Transverse colon (tissue), 4 donors: ENCODE measurements around the gene TLR4. TPM values are rescaled to one million over a fixed set of nuclear protein-coding genes. Genes with fewer than 3 reads are reported as not detected.

Experiments
- DNase-seq: peaks from one replicate; pipeline ENCODE4 v3.0.0-alpha.2; 2019
- H3K27ac ChIP-seq, 4 donors: fragments of 200-600 bp; sonication (generic); 2 replicates each; pipeline ENCODE4 v1.5.1; 2016 to 2018; ENCODE audit warnings: inconsistent platforms in 4 of 4
- H3K27me3 ChIP-seq: fragments of 200-600 bp; sonication (generic); 2 replicates; pipeline ENCODE4 v1.5.1; 2017; ENCODE audit warnings: inconsistent platforms
- H3K36me3 ChIP-seq, 4 donors: fragments of 200-600 bp; sonication (generic); 2 replicates each; pipeline ENCODE4 v1.5.1; 2017 to 2019; ENCODE audit warnings: inconsistent platforms in 4 of 4
- H3K4me1 ChIP-seq, 4 donors: fragments of 200-600 bp; sonication (generic); 2 replicates each; pipeline ENCODE4 v1.5.1; 2017 to 2020; ENCODE audit warnings: inconsistent platforms in 4 of 4
- H3K4me3 ChIP-seq, 4 donors: fragments of 200-600 bp; sonication (generic); 1 replicate in 1 of 4; 2 replicates in 3 of 4; pipeline versions ENCODE4 v1.5.1 to v1.6.1; 2017 to 2019; ENCODE audit warnings: inconsistent platforms in 4 of 4
- H3K9me3 ChIP-seq, 2 donors: fragments of 200-600 bp; sonication (generic); 2 replicates each; pipeline ENCODE4 v1.5.1; 2017 to 2019; ENCODE audit warnings: inconsistent platforms in 2 of 2
- EP300 ChIP-seq: sonication (generic); formaldehyde crosslinking; IDR thresholded peaks from one replicate; pipeline ENCODE4 v1.6.1; 2017; ENCODE audit warnings: antibody characterized with exemption, low read depth
- POLR2A ChIP-seq: fragments of 450-650 bp; IDR thresholded peaks from one replicate; pipeline ENCODE4 v1.6.1; 2016; ENCODE audit warnings: antibody characterized with exemption, mild to moderate bottlenecking, moderate library complexity
- POLR2AphosphoS5 ChIP-seq, 3 donors: sonication (generic); formaldehyde crosslinking; IDR thresholded peaks; one replicate each; pipeline ENCODE4 v1.6.1; 2016; ENCODE audit warnings: antibody characterized with exemption in 3 of 3
- WGBS, 2 donors: methylation state at CpG; one replicate each; pipeline ENCODE4 v1.1.5; 2018; ENCODE audit warnings: low coverage in 1 of 2; 5-methylcytosine and 5-hydroxymethylcytosine counted together
- in situ Hi-C, 4 donors: fragments of 200-750 bp; cut with MboI; loops; one replicate each; pipeline versions ENCODE4 v1.15.0 to v1.15.1; 2017; ENCODE audit warnings: low sequenced_read_pairs in 3 of 4, low pct_ligation_motif_present in 1 of 4, low pct_unique_long_range_greater_than_20kb in 1 of 4
- intact Hi-C: fragments of 100-400 bp; cut with DNase I; formaldehyde crosslinking; loops from one replicate; pipeline ENCODE4 v1.15.1; 2023; ENCODE audit warnings: low total_unique reads
- total RNA-seq, 4 donors: library from RNA; depleted of rRNA; stranded (reverse); fragments of >200 nt; gene quantifications; one replicate each; pipeline ENCODE4 v1.1.0, GENCODE V29; 2016
- TF ChIP-seq, protein P1 (sequence below), 5 experiments: fragments of 200-600 bp in 3 of 5; fragments of 450-650 bp in 2 of 5; sonication (generic) in 3 of 5; IDR thresholded peaks; 1 replicate in 2 of 5; 2 replicates in 3 of 5; pipeline ENCODE4 v1.5.1; 2016 to 2017; ENCODE audit warnings: antibody characterized with exemption in 5 of 5, inconsistent platforms in 3 of 5, mild to moderate bottlenecking in 2 of 5, moderate library complexity in 1 of 5

Gene TLR4
- total RNA-seq, 4 donors from 2014 or later: 2.2 to 12.4 (median 6.5) TPM

DNA sequence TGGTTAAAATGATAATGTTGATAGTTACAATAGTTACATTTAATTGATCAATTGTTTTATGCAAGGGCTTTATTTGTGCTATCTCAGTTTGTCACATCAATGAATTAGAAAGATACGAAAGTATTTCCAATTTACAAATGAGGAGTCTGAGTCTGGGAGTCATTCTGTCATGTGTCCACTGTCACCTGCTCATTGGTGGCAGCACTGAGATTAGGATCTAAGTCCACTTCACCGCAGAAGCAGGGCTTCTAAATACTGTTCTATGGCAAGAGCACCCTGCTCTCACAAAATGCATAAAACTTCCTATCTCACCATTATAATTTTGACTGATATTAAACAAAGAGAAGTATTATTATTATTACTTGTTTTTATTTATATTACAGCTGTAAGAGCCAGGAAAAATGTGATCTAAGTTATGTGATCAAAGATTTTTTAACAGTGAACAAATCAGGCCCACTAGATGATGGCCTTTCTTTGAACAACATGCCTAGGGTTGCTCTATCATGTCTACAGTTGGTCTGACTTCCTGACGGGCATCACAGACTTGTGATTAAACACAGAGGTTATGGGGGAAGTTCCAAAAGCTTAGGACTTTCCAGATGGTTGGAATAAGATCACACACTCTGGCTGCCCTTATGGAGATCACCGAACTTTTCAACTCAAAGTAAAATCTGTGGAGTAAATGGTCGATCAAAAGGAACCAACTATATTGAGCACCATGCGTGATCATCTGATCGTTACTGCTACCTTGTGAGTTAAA, 15.1 kb downstream of the TLR4 start:
- Histone ChIP-seq H3K9me3 (no peaks in the 10 kb centered on the region), H3K4me3 (no peak overlapping the region), H3K4me1 (peaks cover 0 to 56% (median 17%) of the 10 kb centered on the region in 4 donors), H3K27ac (no peak overlapping the region), H3K27me3 (no peaks in the 10 kb centered on the region), H3K36me3 (no peaks in the 10 kb centered on the region)
- TF ChIP-seq, protein P1, sequence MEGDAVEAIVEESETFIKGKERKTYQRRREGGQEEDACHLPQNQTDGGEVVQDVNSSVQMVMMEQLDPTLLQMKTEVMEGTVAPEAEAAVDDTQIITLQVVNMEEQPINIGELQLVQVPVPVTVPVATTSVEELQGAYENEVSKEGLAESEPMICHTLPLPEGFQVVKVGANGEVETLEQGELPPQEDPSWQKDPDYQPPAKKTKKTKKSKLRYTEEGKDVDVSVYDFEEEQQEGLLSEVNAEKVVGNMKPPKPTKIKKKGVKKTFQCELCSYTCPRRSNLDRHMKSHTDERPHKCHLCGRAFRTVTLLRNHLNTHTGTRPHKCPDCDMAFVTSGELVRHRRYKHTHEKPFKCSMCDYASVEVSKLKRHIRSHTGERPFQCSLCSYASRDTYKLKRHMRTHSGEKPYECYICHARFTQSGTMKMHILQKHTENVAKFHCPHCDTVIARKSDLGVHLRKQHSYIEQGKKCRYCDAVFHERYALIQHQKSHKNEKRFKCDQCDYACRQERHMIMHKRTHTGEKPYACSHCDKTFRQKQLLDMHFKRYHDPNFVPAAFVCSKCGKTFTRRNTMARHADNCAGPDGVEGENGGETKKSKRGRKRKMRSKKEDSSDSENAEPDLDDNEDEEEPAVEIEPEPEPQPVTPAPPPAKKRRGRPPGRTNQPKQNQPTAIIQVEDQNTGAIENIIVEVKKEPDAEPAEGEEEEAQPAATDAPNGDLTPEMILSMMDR (IDR thresholded peaks at IDR 0.05): no peak
- TF ChIP-seq POLR2AphosphoS5 (IDR thresholded peaks at IDR 0.05): no peak
- DNase-seq: no peak
- 85 to 89% methylated on average over 7 of the region's 7 CpGs for WGBS, 2 donors
- in situ Hi-C loops (no loop called here), intact Hi-C loops (no loop called here)

DNA sequence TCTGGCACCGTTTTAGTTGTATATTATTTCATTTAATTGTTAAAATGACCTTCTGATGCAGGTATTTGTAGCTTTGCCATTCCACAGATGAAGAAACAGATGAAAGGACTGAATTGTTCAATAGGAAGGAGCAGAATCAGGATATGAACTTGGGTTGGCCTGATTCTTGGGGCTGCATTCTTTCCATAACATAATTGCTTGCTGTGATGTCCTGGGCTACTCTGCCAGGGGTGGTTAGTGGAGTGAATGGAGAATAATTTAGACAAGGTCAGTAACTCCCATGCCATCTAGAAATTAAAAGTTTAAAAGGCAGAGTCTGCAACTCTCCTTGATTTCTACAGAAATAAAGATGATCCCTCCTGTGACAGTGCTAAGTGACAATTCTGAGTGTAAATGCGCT, 15.9 kb downstream of the TLR4 start:
- DNase-seq: no peak
- H3K9me3 ChIP-seq: no peaks in the 10 kb centered on the region

DNA sequence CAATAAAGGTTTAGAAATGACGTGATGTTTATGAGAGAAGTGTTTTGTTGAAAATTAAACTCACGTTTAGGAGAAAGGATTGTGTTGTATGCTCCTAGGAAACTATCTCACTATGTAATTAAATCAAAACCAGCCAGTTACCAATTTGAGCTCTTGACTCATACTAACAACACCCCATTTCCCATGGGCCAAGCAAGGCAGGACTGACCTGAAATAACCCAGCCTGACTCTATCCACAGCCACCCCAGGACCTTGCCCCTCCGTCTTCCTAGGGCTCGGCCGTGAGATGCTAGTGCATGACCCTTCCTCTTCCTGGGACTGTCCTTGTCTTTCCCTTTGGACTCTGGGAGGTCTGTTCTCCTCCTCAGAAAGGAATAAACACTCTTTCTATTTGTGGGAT, 16.4 kb downstream of the TLR4 start:
- 29 to 35% methylated on average over 5 of the region's 5 CpGs for WGBS, 2 donors
- DNase-seq: peak; percentile 34
- no peaks in the 10 kb centered on the region for H3K36me3 ChIP-seq
- no peaks in the 10 kb centered on the region for H3K27me3 ChIP-seq
- H3K9me3 ChIP-seq: no peaks in the 10 kb centered on the region
- no peak overlapping the region for H3K4me3 ChIP-seq
- H3K27ac ChIP-seq: peak overlapping the region in 2 of 4 donors; percentile 10 to 19
- no peak for TF ChIP-seq POLR2A
- no peak for TF ChIP-seq EP300
- TF ChIP-seq, protein P1 (IDR thresholded peaks at IDR 0.05): no peak
- no peak for TF ChIP-seq POLR2AphosphoS5 (IDR thresholded peaks at IDR 0.05)
- H3K4me1 ChIP-seq: peaks cover 0 to 58% (median 13%) of the 10 kb centered on the region in 4 donors
- intact Hi-C loops (no loop called here), in situ Hi-C loops (no loop called here)

More for the DNA sequence above, 15.9 kb downstream of the TLR4 start:
- no peaks in the 10 kb centered on the region for H3K27me3 ChIP-seq
- peaks cover 0 to 56% (median 14%) of the 10 kb centered on the region in 4 donors for H3K4me1 ChIP-seq
- in situ Hi-C loops: no loop called here
- TF ChIP-seq POLR2A (no peak), POLR2AphosphoS5 (IDR thresholded peaks at IDR 0.05) (no peak)
- TF ChIP-seq, protein P1 (IDR thresholded peaks at IDR 0.05): no peak
- no peaks in the 10 kb centered on the region for H3K36me3 ChIP-seq
- H3K4me3 ChIP-seq: no peak overlapping the region
- WGBS, 2 donors: 78 to 86% methylated on average over 2 of the region's 2 CpGs
- H3K27ac ChIP-seq: peak overlapping the region in 1 of 4 donors; percentile 19
- intact Hi-C loops: no loop called here

DNA sequence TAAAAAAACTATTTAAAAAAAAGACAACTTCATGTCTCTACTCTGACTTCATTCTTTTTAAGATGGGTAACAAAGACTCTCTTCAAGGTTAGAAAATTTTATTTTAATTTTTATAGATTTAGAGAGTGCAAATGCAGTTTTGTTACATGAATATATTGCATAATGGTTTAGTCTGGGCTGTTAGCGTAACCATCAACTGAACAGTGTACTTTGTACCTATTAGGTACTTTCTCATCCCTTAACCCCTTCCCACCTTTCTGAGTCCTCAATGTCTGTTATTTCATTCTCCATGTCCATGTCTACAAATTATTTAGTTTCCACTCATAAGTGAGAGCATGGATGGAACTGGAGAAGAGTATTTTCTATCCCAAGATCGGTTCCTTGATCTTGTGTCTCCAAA, 16.8 kb downstream of the TLR4 start:
- no peak overlapping the region for H3K4me3 ChIP-seq
- H3K4me1 ChIP-seq: peaks cover 0 to 58% (median 13%) of the 10 kb centered on the region in 4 donors
- H3K9me3 ChIP-seq: no peaks in the 10 kb centered on the region
- intact Hi-C loops: no loop called here
- TF ChIP-seq, protein P1 (IDR thresholded peaks at IDR 0.05): no peak
- TF ChIP-seq EP300: no peak
- DNase-seq: no peak
- in situ Hi-C loops: no loop called here
- peak overlapping the region in 2 of 4 donors; percentile 10 to 12 for H3K27ac ChIP-seq
- H3K27me3 ChIP-seq: no peaks in the 10 kb centered on the region
- H3K36me3 ChIP-seq: no peaks in the 10 kb centered on the region
- WGBS, 2 donors: 73 to 74% methylated on average over 2 of the region's 2 CpGs
